Uterus (tissue), 4 donors: Measurements from ENCODE around the gene SNAPC2. TPM values are rescaled to one million over a fixed set of nuclear protein-coding genes. Genes with fewer than 3 reads are reported as not detected.

Source experiments
- DNase-seq, 2 donors: peaks; one replicate each; pipeline ENCODE4 v3.0.0-alpha.2; 2019 to 2020
- H3K27ac ChIP-seq, 2 donors: fragments of 200-600 bp; sonication (generic); 1 replicate in 1 of 2; 2 replicates in 1 of 2; pipeline ENCODE4 v1.5.1; 2016 to 2018
- H3K27me3 ChIP-seq, 2 donors: fragments of 200-600 bp; sonication (generic); one replicate each; pipeline ENCODE4 v1.5.1; 2018 to 2019; ENCODE audit warnings: control low read depth in 1 of 2
- H3K36me3 ChIP-seq, 2 donors: fragments of 200-600 bp; sonication (generic); one replicate each; pipeline ENCODE4 v1.5.1; 2019; ENCODE audit warnings: control low read depth in 1 of 2
- H3K4me1 ChIP-seq, 2 donors: fragments of 200-600 bp; sonication (generic); one replicate each; pipeline ENCODE4 v1.5.1; 2018 to 2019; ENCODE audit warnings: control low read depth in 1 of 2
- H3K4me3 ChIP-seq, 2 donors: fragments of 200-600 bp; sonication (generic); 1 replicate in 1 of 2; 2 replicates in 1 of 2; pipeline ENCODE4 v1.5.1; 2018 to 2019; ENCODE audit warnings: mild to moderate bottlenecking in 1 of 2
- H3K9me3 ChIP-seq, 2 donors: fragments of 200-600 bp; sonication (generic); one replicate each; pipeline ENCODE4 v1.5.1; 2019; ENCODE audit warnings: control low read depth in 1 of 2
- POLR2A ChIP-seq, 2 donors: fragments of 450-650 bp; IDR thresholded peaks; one replicate each; pipeline ENCODE4 v1.6.1; 2016; ENCODE audit warnings: antibody characterized with exemption in 2 of 2, mild to moderate bottlenecking in 1 of 2, moderate library complexity in 1 of 2
- intact Hi-C: fragments of 100-400 bp; cut with DNase I; formaldehyde crosslinking; loops from one replicate; pipeline ENCODE4 v1.15.1; 2023; ENCODE audit warnings: low total_unique reads
- total RNA-seq, 4 donors: library from RNA; depleted of rRNA in 3 of 4; stranded (reverse); fragments of >200 nt in 3 of 4; gene quantifications; one replicate each; pipeline versions ENCODE4 v1.1.0 to v1.2.4, GENCODE V29; 2014 to 2023
- TF ChIP-seq, protein P1 (sequence below), 4 experiments: fragments of 200-600 bp in 2 of 4; fragments of 450-650 bp in 2 of 4; sonication (generic) in 2 of 4; IDR thresholded peaks; one replicate each; pipeline ENCODE4 v1.5.1; 2016 to 2019; ENCODE audit warnings: antibody characterized with exemption in 4 of 4, mild to moderate bottlenecking in 2 of 4, moderate library complexity in 1 of 4
- donor health status: DM: yes; HTN: yes; CAD: no.

The SNAPC2 gene
- total RNA-seq, 4 donors from 2014 or later: 11.8 to 66.8 (median 19.0) TPM

DNA sequence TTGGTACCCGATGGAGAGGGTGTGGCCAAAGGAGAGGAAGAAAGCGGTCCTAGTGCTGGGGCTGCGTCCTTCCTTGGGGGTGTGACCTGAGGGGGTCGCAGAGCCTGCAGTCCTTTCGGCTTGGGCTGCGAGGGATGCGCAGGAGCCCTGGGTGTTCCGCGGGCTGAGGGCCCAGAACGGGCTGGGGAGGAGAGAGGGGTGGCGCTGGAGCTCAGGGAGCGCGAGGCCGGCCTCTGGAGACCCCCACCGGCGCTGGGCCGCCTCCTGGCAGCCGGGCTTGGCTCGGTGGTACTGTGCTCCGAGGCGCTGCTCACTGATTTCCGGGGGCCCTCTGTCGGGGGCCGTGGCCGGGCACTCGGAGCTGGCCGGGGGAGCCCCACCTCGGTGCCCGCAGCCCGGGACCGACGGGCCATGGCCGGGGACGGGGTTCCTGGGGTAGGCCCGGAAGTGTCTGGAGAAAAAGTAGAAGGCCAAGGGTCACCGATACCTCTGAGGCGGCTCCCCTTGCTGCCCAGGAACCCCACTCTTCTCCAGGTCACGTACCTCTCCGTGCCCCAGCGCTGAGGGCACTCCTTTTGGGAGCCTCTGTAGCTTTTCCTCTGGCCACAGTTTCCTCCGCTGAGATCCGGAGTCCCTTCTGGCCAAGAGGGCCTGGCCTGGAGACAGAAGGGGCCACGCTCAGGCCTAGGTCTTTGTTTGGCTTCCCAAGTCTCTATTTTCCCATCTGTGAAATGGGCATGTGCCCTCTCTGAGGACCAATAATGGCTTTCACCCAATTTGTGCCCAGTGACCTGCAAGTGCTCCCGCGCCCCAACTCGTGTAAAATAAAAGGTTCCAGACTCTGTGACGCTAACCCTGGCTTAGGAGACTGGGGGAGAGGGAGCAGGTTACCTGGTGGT lies 47.6 kb upstream of the SNAPC2 start:
- Histone ChIP-seq H3K4me3 (no peak overlapping the region), H3K27me3 (peaks cover 9 to 19% of the 10 kb centered on the region in 2 donors), H3K27ac (no peak overlapping the region), H3K9me3 (no peaks in the 10 kb centered on the region), H3K4me1 (peaks cover 0 to 27% of the 10 kb centered on the region in 2 donors), H3K36me3 (no peaks in the 10 kb centered on the region)
- no peak for DNase-seq
- intact Hi-C loops: no loop called here
- TF ChIP-seq POLR2A (IDR thresholded peaks at IDR 0.05): no peak
- TF ChIP-seq, protein P1, sequence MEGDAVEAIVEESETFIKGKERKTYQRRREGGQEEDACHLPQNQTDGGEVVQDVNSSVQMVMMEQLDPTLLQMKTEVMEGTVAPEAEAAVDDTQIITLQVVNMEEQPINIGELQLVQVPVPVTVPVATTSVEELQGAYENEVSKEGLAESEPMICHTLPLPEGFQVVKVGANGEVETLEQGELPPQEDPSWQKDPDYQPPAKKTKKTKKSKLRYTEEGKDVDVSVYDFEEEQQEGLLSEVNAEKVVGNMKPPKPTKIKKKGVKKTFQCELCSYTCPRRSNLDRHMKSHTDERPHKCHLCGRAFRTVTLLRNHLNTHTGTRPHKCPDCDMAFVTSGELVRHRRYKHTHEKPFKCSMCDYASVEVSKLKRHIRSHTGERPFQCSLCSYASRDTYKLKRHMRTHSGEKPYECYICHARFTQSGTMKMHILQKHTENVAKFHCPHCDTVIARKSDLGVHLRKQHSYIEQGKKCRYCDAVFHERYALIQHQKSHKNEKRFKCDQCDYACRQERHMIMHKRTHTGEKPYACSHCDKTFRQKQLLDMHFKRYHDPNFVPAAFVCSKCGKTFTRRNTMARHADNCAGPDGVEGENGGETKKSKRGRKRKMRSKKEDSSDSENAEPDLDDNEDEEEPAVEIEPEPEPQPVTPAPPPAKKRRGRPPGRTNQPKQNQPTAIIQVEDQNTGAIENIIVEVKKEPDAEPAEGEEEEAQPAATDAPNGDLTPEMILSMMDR (IDR thresholded peaks at IDR 0.05): no peak

DNA sequence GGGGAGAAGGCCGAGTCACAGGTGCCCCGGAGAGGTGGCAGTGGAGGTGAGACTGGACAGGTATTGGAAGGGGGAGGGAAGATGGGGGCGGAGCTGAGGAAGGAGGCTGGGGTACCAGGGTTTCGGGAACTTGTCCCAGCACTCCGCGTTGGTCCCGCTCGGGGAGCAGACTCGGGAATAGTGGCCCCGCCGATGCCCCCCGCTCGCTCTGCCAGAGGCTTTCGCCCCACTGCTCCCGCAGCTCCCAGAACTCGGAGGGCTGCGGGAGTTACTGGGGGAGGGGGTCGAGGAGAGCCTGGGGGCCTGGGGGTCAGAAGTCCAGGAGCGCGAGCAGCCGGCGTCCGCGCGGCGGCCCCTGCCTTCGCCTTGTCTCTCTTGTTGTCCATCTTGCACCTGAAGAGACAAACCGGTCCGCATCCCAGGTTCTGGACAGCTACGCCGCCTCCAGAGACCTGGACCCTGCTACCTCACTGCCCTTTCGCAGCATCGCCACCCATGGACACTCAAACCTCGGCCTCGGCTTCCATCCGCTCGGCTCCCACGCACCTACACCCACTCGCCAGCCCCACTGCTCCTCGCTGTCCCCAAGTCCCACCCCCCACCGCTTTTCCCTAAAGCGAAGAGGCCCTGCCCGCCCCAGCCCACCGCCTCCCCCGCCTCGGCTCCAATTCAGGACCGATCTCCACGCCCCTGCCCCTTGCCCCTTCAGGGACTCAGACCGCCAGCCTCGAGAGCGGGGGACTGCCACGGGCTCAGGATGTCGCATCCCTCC lies 46.6 kb upstream of the SNAPC2 start:
- no peak overlapping the region for H3K27ac ChIP-seq
- peaks cover 0 to 24% of the 10 kb centered on the region in 2 donors for H3K4me1 ChIP-seq
- H3K36me3 ChIP-seq: no peaks in the 10 kb centered on the region
- TF ChIP-seq, protein P1 (IDR thresholded peaks at IDR 0.05): no peak
- no peak for TF ChIP-seq POLR2A (IDR thresholded peaks at IDR 0.05)
- intact Hi-C loops: no loop called here
- H3K27me3 ChIP-seq: peaks cover 9 to 19% of the 10 kb centered on the region in 2 donors
- no peaks in the 10 kb centered on the region for H3K9me3 ChIP-seq
- no peak overlapping the region for H3K4me3 ChIP-seq
- no peak for DNase-seq

DNA sequence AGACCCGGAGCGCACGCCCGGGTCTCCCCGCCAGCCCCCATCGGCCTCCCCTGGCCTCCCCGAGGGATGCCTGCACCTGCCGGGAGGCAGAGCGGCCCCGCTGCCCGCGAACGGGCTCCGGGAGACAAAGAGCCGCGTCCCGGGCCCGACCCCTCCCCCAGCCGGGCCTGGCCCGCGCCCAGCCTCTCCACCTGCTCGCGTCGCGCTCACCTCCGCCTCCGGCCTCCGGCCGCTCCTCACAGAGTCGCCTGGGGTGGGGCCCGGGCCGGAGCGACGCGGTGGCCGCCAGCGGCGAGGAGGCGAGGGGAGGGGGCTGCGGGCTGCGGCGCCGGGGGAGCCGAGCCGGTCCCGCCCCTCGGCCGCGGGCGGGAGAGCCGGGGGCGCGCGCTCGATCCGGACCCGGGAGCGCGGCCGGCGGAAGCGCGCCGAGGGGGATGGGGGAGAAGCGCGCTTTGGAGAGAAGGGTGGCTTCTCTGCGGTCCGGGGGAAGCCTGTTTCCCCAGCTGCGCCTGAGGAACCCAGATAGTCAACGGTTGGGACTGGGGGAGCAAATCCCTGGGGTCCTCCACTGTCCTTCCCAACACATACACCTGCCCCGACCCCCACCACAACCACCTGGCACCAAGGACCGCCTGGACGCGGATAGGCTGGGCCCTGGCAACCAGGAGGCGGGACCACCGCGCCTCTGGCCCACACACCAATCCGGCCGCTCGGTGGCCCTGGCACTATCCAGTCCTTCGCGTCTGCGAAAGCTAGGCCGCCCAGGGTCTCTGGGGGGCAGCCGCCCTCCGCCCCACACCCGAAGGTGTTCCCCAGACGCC lies 45.9 kb upstream of the SNAPC2 start, which contains the start of gene PRR36:
Gene PRR36 (minus strand): TSS at position 315 of the 821 bp plus-strand sequence. CDS start 701 bp downstream, outside the sequence.
- Histone ChIP-seq H3K4me1 (peaks cover 0 to 17% of the 10 kb centered on the region in 2 donors), H3K27ac (no peak within 1 kb of the TSS), H3K27me3 (peaks cover 9 to 19% of the 10 kb centered on the region in 2 donors), H3K9me3 (no peaks in the 10 kb centered on the region), H3K4me3 (no peak within 1 kb of the TSS), H3K36me3 (no peaks in the 10 kb centered on the region)
- no peak for TF ChIP-seq POLR2A (IDR thresholded peaks at IDR 0.05)
- TF ChIP-seq, protein P1 (IDR thresholded peaks at IDR 0.05): no peak
- no peak for DNase-seq
- intact Hi-C loops: no loop called here

DNA sequence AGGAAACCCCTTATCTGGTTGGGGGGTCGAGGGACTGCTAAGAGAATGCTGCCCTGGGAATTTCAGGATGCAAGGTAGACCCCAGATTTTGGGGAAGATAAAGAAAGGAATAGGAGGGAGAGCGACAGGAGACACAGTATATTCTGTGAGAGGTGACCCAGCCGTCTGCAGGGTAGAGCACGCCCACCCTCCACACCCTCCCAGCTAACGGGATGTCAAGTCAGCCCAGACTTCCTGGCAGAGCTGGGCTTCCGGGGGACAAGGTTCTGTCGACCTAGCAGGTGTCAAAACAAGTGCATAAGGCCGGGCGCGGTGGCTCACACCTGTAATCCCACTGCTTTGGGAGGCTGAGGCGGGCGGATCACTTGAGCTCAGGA lies 45.3 kb upstream of the SNAPC2 start:
- DNase-seq: no peak
- intact Hi-C loops: no loop called here
- H3K36me3 ChIP-seq: no peaks in the 10 kb centered on the region
- peaks cover 0 to 11% of the 10 kb centered on the region in 2 donors for H3K4me1 ChIP-seq
- TF ChIP-seq POLR2A (IDR thresholded peaks at IDR 0.05): no peak
- TF ChIP-seq, protein P1 (IDR thresholded peaks at IDR 0.05): no peak
- H3K27ac ChIP-seq: no peak overlapping the region
- peaks cover 9 to 19% of the 10 kb centered on the region in 2 donors for H3K27me3 ChIP-seq
- H3K9me3 ChIP-seq: no peaks in the 10 kb centered on the region
- H3K4me3 ChIP-seq: no peak overlapping the region
